SU-DHL-6 (cell line): ENCODE data around the gene ZCCHC18.

ENCODE experiments used
- CTCF ChIP-seq: fragments of 200-600 bp; sonication (generic); IDR thresholded peaks from one replicate; pipeline ENCODE4 v1.5.1; 2017; ENCODE audit warnings: antibody characterized with exemption, mild to moderate bottlenecking, low read length, moderate library complexity; ENCODE audit not compliant: insufficient read depth, poor library complexity, severe bottlenecking
- EZH2phosphoT487 ChIP-seq: fragments of 200-600 bp; sonication (generic), shearing (Covaris generic); conservative IDR thresholded peaks from 2 replicates; pipeline ENCODE4 v1.6.1; 2018; ENCODE audit warnings: mild to moderate bottlenecking, antibody characterized with exemption, low read length, moderate library complexity, mixed read lengths

DNA sequence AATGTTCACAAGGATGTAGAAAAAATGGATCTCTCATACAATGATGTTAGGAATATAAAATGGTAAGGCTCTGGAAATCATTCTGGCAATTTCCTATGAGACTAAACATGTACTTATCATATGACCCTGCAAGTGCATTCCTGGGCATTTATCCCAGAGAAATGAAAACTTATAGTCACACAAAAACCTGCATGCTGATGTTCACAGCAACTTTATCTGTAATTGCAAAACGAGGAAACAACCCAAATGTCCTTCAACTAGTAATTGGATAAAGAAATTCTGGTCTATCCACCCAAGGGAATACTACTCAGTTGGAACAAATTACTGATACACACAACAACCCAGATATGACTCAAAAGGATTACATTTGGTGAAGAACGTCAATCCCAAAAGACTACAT, 14.5 kb downstream of the ZCCHC18 start:
- no peak for TF ChIP-seq EZH2phosphoT487
- TF ChIP-seq CTCF = no peak
